ENCODE measurements around the gene RIN3. TPM values are rescaled to one million over a fixed set of nuclear protein-coding genes. Genes with fewer than 3 reads are reported as not detected.

The RIN3 gene
- total and polyA plus RNA-seq, 2 experiments from 2014 or later = 1.8 to 7.0 TPM

GRCh38 chr14:92491782-92492181, 21.8 kb upstream of the RIN3 start:
- TF ChIP-seq EZH2 (IDR thresholded peaks at IDR 0.05; ENCODE audit: insufficient read depth, poor library complexity, severe bottlenecking) = no peak
- TF ChIP-seq EZH2phosphoT487 (IDR thresholded peaks at IDR 0.05; ENCODE audit: insufficient read depth, low read depth) = no peak
- H3K4me2 ChIP-seq (ENCODE audit: unreplicated experiment) = no peak overlapping the region
- in situ Hi-C loops (cut with MboI) = no loop called here
- H4K20me1 ChIP-seq (ENCODE audit: insufficient read depth) = no peaks in the 10 kb centered on the region
- no peak for DNase-seq
- no peaks in the 10 kb centered on the region for H3K36me3 ChIP-seq (ENCODE audit: low read depth)
- H3K4me1 ChIP-seq (ENCODE audit: insufficient read depth) = no peaks in the 10 kb centered on the region
- H3K79me2 ChIP-seq (ENCODE audit: insufficient read depth) = no peaks in the 10 kb centered on the region
- H3K27me3 ChIP-seq (replicated peaks; ENCODE audit: insufficient read depth) = no peaks in the 10 kb centered on the region
- H3K9ac ChIP-seq = no peak overlapping the region
- no peak overlapping the region for H2AFZ ChIP-seq
- no peak overlapping the region for H3K27ac ChIP-seq
- no peaks in the 10 kb centered on the region for H3F3A ChIP-seq (ENCODE audit: insufficient read depth)
- H3K4me3 ChIP-seq = no peak overlapping the region
- H3K9me3 ChIP-seq (ENCODE audit: low read depth) = no peaks in the 10 kb centered on the region
- H3K9me2 ChIP-seq (ENCODE audit: insufficient read depth) = no peaks in the 10 kb centered on the region
- WGBS, 2 experiments (ENCODE audit: low coverage in 1 of 2, low lambda C conversion rate in 2 of 2, missing lambda C conversion rate in 2 of 2) = 62 to 63% methylated on average over 8 of the region's 8 CpGs

- H3K27me3 ChIP-seq (replicated peaks; ENCODE audit: insufficient read depth) = no peaks in the 10 kb centered on the region
- H3K9ac ChIP-seq = no peak overlapping the region
- no peak overlapping the region for H3K27ac ChIP-seq
- H4K20me1 ChIP-seq (ENCODE audit: insufficient read depth) = no peaks in the 10 kb centered on the region
- H3K79me2 ChIP-seq (ENCODE audit: insufficient read depth) = no peaks in the 10 kb centered on the region
- no peaks in the 10 kb centered on the region for H3K36me3 ChIP-seq (ENCODE audit: low read depth)
- H3K9me2 ChIP-seq (ENCODE audit: insufficient read depth) = no peaks in the 10 kb centered on the region
- TF ChIP-seq EZH2phosphoT487 (IDR thresholded peaks at IDR 0.05; ENCODE audit: insufficient read depth, low read depth) (no peak), EZH2 (IDR thresholded peaks at IDR 0.05; ENCODE audit: insufficient read depth, poor library complexity, severe bottlenecking) (no peak)
- no peaks in the 10 kb centered on the region for H3K9me3 ChIP-seq (ENCODE audit: low read depth)
- H3K4me3 ChIP-seq = no peak overlapping the region
- no peaks in the 10 kb centered on the region for H3F3A ChIP-seq (ENCODE audit: insufficient read depth)
- peak; percentile 29 for DNase-seq
- H3K4me1 ChIP-seq (ENCODE audit: insufficient read depth) = no peaks in the 10 kb centered on the region
- 64% methylated on average over 10 of the region's 10 CpGs for WGBS, 2 experiments (ENCODE audit: low coverage in 1 of 2, low lambda C conversion rate in 2 of 2, missing lambda C conversion rate in 2 of 2)
- in situ Hi-C loops (cut with MboI) = no loop called here
- no peak overlapping the region for H3K4me2 ChIP-seq (ENCODE audit: unreplicated experiment)
- no peak overlapping the region for H2AFZ ChIP-seq
These were observed 21.3 kb upstream of the RIN3 start for GRCh38 chr14:92492258-92492657.

- H2AFZ ChIP-seq = no peak overlapping the region
- WGBS, 2 experiments (ENCODE audit: low coverage in 1 of 2, low lambda C conversion rate in 2 of 2, missing lambda C conversion rate in 2 of 2) = 92 to 95% methylated on average over 10 of the region's 10 CpGs
- H3K4me2 ChIP-seq (ENCODE audit: unreplicated experiment) = no peak overlapping the region
- H3K4me3 ChIP-seq = no peak overlapping the region
- no peak overlapping the region for H3K9ac ChIP-seq
- H3K27ac ChIP-seq = no peak overlapping the region
- H3K9me2 ChIP-seq (ENCODE audit: insufficient read depth) = no peaks in the 10 kb centered on the region
- no peaks in the 10 kb centered on the region for H3F3A ChIP-seq (ENCODE audit: insufficient read depth)
- H4K20me1 ChIP-seq (ENCODE audit: insufficient read depth) = no peaks in the 10 kb centered on the region
- H3K9me3 ChIP-seq (ENCODE audit: low read depth) = no peaks in the 10 kb centered on the region
- TF ChIP-seq EZH2 (IDR thresholded peaks at IDR 0.05; ENCODE audit: insufficient read depth, poor library complexity, severe bottlenecking) (no peak), EZH2phosphoT487 (IDR thresholded peaks at IDR 0.05; ENCODE audit: insufficient read depth, low read depth) (no peak)
- in situ Hi-C loops (cut with MboI) = no loop called here
- H3K4me1 ChIP-seq (ENCODE audit: insufficient read depth) = no peaks in the 10 kb centered on the region
- no peak for DNase-seq
- H3K79me2 ChIP-seq (ENCODE audit: insufficient read depth) = no peaks in the 10 kb centered on the region
- no peaks in the 10 kb centered on the region for H3K27me3 ChIP-seq (replicated peaks; ENCODE audit: insufficient read depth)
- no peaks in the 10 kb centered on the region for H3K36me3 ChIP-seq (ENCODE audit: low read depth)
These were observed 20.6 kb upstream of the RIN3 start for GRCh38 chr14:92493024-92493423.

GRCh38 chr14:92493492-92493891, 20.1 kb upstream of the RIN3 start:
- Histone ChIP-seq H3K4me3 (no peak overlapping the region), H4K20me1 (ENCODE audit: insufficient read depth) (no peaks in the 10 kb centered on the region), H3F3A (ENCODE audit: insufficient read depth) (no peaks in the 10 kb centered on the region), H3K9ac (no peak overlapping the region), H3K9me2 (ENCODE audit: insufficient read depth) (no peaks in the 10 kb centered on the region), H3K27ac (no peak overlapping the region), H3K36me3 (ENCODE audit: low read depth) (no peaks in the 10 kb centered on the region), H3K4me2 (ENCODE audit: unreplicated experiment) (no peak overlapping the region), H3K79me2 (ENCODE audit: insufficient read depth) (no peaks in the 10 kb centered on the region), H2AFZ (no peak overlapping the region), H3K9me3 (ENCODE audit: low read depth) (no peaks in the 10 kb centered on the region), H3K4me1 (ENCODE audit: insufficient read depth) (no peaks in the 10 kb centered on the region), H3K27me3 (replicated peaks; ENCODE audit: insufficient read depth) (no peaks in the 10 kb centered on the region)
- no peak for DNase-seq
- TF ChIP-seq EZH2phosphoT487 (IDR thresholded peaks at IDR 0.05; ENCODE audit: insufficient read depth, low read depth) (no peak), EZH2 (IDR thresholded peaks at IDR 0.05; ENCODE audit: insufficient read depth, poor library complexity, severe bottlenecking) (no peak)
- in situ Hi-C loops (cut with MboI) = no loop called here
- WGBS, 2 experiments (ENCODE audit: low coverage in 1 of 2, low lambda C conversion rate in 2 of 2, missing lambda C conversion rate in 2 of 2) = 88 to 92% methylated on average over 16 of the region's 16 CpGs

- Histone ChIP-seq H3K36me3 (ENCODE audit: low read depth) (no peaks in the 10 kb centered on the region), H3K9me2 (ENCODE audit: insufficient read depth) (no peaks in the 10 kb centered on the region), H3K27ac (no peak overlapping the region), H3K4me3 (no peak overlapping the region), H4K20me1 (ENCODE audit: insufficient read depth) (no peaks in the 10 kb centered on the region), H3F3A (ENCODE audit: insufficient read depth) (no peaks in the 10 kb centered on the region), H3K9ac (no peak overlapping the region), H2AFZ (no peak overlapping the region), H3K4me1 (ENCODE audit: insufficient read depth) (no peaks in the 10 kb centered on the region), H3K9me3 (ENCODE audit: low read depth) (no peaks in the 10 kb centered on the region), H3K79me2 (ENCODE audit: insufficient read depth) (no peaks in the 10 kb centered on the region), H3K27me3 (replicated peaks; ENCODE audit: insufficient read depth) (no peaks in the 10 kb centered on the region), H3K4me2 (ENCODE audit: unreplicated experiment) (no peak overlapping the region)
- 85 to 91% methylated on average over 4 of the region's 4 CpGs for WGBS, 2 experiments (ENCODE audit: low coverage in 1 of 2, low lambda C conversion rate in 2 of 2, missing lambda C conversion rate in 2 of 2)
- TF ChIP-seq EZH2 (IDR thresholded peaks at IDR 0.05; ENCODE audit: insufficient read depth, poor library complexity, severe bottlenecking) (no peak), EZH2phosphoT487 (IDR thresholded peaks at IDR 0.05; ENCODE audit: insufficient read depth, low read depth) (no peak)
- in situ Hi-C loops (cut with MboI) = no loop called here
- DNase-seq = no peak
These were observed 19.1 kb upstream of the RIN3 start for GRCh38 chr14:92494512-92494911.
